HepG2 (cell line): Measurements from ENCODE around the gene IFT88. TPM values are rescaled to one million over a fixed set of nuclear protein-coding genes. Genes with fewer than 3 reads are reported as not detected.
A peak's percentile ranks its signal among the peaks of the same experiment; 100 is the strongest.

ENCODE experiments used
- ARNTL ChIP-seq: sonication (generic); formaldehyde crosslinking; IDR thresholded peaks from 2 replicates; pipeline ENCODE4 v1.4.0; 2020; ENCODE audit warnings: mild to moderate bottlenecking, missing genetic modification reagents
- CENPT ChIP-seq: sonication (generic); formaldehyde crosslinking; IDR thresholded peaks from 2 replicates; pipeline ENCODE4 v1.8.0; 2022; ENCODE audit warnings: low read depth, mild to moderate bottlenecking, moderate library complexity, missing genetic modification reagents
- ELF1 ChIP-seq: sonication (generic); formaldehyde crosslinking; IDR thresholded peaks from 2 replicates; pipeline ENCODE4 v1.4.0; 2020; ENCODE audit warnings: missing genetic modification reagents
- FOXJ3 ChIP-seq: sonication (generic); formaldehyde crosslinking; IDR thresholded peaks from 2 replicates; pipeline ENCODE4 v1.4.0; 2020; ENCODE audit warnings: missing genetic modification reagents, mild to moderate bottlenecking, borderline replicate concordance
- FOXK1 ChIP-seq: sonication (generic); formaldehyde crosslinking; IDR thresholded peaks from 2 replicates; pipeline ENCODE4 v1.4.0; 2020; ENCODE audit warnings: low read depth, missing genetic modification reagents, borderline replicate concordance
- HNF4G ChIP-seq, 2 experiments: sonication (generic) in 1 of 2; formaldehyde crosslinking in 1 of 2; IDR thresholded peaks; 2 replicates each; pipeline versions ENCODE4 v1.4.0 to v1.6.1; 2011 to 2020; ENCODE audit warnings: borderline replicate concordance in 2 of 2, low read depth in 2 of 2, mild to moderate bottlenecking in 2 of 2, low read length in 1 of 2, missing genetic modification reagents in 1 of 2, moderate library complexity in 1 of 2
- HOXA5 ChIP-seq: sonication (generic); formaldehyde crosslinking; IDR thresholded peaks from 2 replicates; pipeline ENCODE4 v1.4.0; 2020; ENCODE audit warnings: missing genetic modification reagents
- NFYB ChIP-seq: sonication (generic); formaldehyde crosslinking; IDR thresholded peaks from 2 replicates; pipeline ENCODE4 v1.4.0; 2020; ENCODE audit warnings: missing genetic modification reagents
- NONO ChIP-seq, 2 experiments: fragments of 450-650 bp in 1 of 2; sonication (generic) in 1 of 2; formaldehyde crosslinking in 1 of 2; IDR thresholded peaks in 1 of 2; conservative IDR thresholded peaks in 1 of 2; 2 replicates each; pipeline versions ENCODE4 v1.6.1 to v1.8.0; 2017 to 2022; ENCODE audit warnings: mild to moderate bottlenecking in 1 of 2, missing genetic modification reagents in 1 of 2, moderate library complexity in 1 of 2
- NR1H2 ChIP-seq: sonication (generic); formaldehyde crosslinking; IDR thresholded peaks from 2 replicates; pipeline ENCODE4 v1.8.1; 2022; ENCODE audit warnings: low read depth, missing genetic modification reagents, borderline replicate concordance
- PITX1 ChIP-seq: sonication (generic); formaldehyde crosslinking; IDR thresholded peaks from 2 replicates; pipeline ENCODE4 v1.5.1; 2020; ENCODE audit warnings: mild to moderate bottlenecking, missing genetic modification reagents
- REXO4 ChIP-seq: sonication (generic); formaldehyde crosslinking; IDR thresholded peaks from 2 replicates; pipeline ENCODE4 v1.8.0; 2022; ENCODE audit warnings: missing genetic modification reagents, mild to moderate bottlenecking, borderline replicate concordance
- XBP1 ChIP-seq: sonication (generic); formaldehyde crosslinking; IDR thresholded peaks from 2 replicates; pipeline ENCODE4 v1.5.0; 2020; ENCODE audit warnings: missing genetic modification reagents
- ZNF746 ChIP-seq: sonication (generic); formaldehyde crosslinking; IDR thresholded peaks from 2 replicates; pipeline ENCODE4 v1.8.0; 2022; ENCODE audit warnings: mild to moderate bottlenecking, missing genetic modification reagents
- ZNF747 ChIP-seq: sonication (generic); formaldehyde crosslinking; IDR thresholded peaks from 2 replicates; pipeline ENCODE4 v1.8.1; 2023; ENCODE audit warnings: missing genetic modification reagents, mild to moderate bottlenecking, borderline replicate concordance
- ZSCAN12 ChIP-seq: sonication (generic); formaldehyde crosslinking; IDR thresholded peaks from 2 replicates; pipeline ENCODE4 v1.9.0; 2021; ENCODE audit warnings: mild to moderate bottlenecking, missing genetic modification reagents
- polyA plus RNA-seq, 8 experiments: library from polyadenylated mRNA; depleted of rRNA in 3 of 8; stranded (reverse) in 7 of 8; unstranded in 1 of 8; fragments of >200 nt; fragmentation: Illumina TruSeq in 4 of 8; extraction: Trizol in 4 of 8; gene quantifications; 2 replicates each; pipeline versions ENCODE4 v1.2.1 to v1.2.3, GENCODE V29; 2011 to 2016; ENCODE audit warnings: low read depth in 4 of 8, missing spikeins in 1 of 8, mixed read lengths in 1 of 8; ENCODE audit not compliant: insufficient read depth in 1 of 8
- total RNA-seq, 5 experiments: library from RNA; depleted of rRNA; stranded (reverse); fragments of >200 nt; fragmentation: Illumina TruSeq; extraction: Trizol; gene quantifications; 2 replicates each; pipeline ENCODE4 v1.2.3, GENCODE V29; 2016; ENCODE audit warnings: low read depth in 1 of 5
- TF ChIP-seq, protein P1 (sequence below): sonication (generic); formaldehyde crosslinking; IDR thresholded peaks from 2 replicates; pipeline ENCODE4 v1.4.0; 2020; ENCODE audit warnings: mild to moderate bottlenecking, low read depth, missing genetic modification reagents
- TF ChIP-seq, protein P2 (sequence below): sonication (generic); formaldehyde crosslinking; conservative IDR thresholded peaks from 2 replicates; pipeline ENCODE4 v1.8.0; 2022; ENCODE audit warnings: mild to moderate bottlenecking, moderate library complexity, missing genetic modification reagents
- TF ChIP-seq, protein P3 (sequence below): sonication (generic); formaldehyde crosslinking; IDR thresholded peaks from 2 replicates; pipeline ENCODE4 v1.4.0; 2020; ENCODE audit warnings: mild to moderate bottlenecking, missing genetic modification reagents
- TF ChIP-seq, protein P4 (sequence below): sonication (generic); formaldehyde crosslinking; IDR thresholded peaks from 2 replicates; pipeline ENCODE4 v1.4.0; 2020; ENCODE audit warnings: missing genetic modification reagents

Gene IFT88
- total and polyA plus RNA-seq, 2 of the 13 experiments (the other 11 are each of a cell fraction or from before 2014, with no cell fraction given) = 8.4 to 19.9 TPM

DNA sequence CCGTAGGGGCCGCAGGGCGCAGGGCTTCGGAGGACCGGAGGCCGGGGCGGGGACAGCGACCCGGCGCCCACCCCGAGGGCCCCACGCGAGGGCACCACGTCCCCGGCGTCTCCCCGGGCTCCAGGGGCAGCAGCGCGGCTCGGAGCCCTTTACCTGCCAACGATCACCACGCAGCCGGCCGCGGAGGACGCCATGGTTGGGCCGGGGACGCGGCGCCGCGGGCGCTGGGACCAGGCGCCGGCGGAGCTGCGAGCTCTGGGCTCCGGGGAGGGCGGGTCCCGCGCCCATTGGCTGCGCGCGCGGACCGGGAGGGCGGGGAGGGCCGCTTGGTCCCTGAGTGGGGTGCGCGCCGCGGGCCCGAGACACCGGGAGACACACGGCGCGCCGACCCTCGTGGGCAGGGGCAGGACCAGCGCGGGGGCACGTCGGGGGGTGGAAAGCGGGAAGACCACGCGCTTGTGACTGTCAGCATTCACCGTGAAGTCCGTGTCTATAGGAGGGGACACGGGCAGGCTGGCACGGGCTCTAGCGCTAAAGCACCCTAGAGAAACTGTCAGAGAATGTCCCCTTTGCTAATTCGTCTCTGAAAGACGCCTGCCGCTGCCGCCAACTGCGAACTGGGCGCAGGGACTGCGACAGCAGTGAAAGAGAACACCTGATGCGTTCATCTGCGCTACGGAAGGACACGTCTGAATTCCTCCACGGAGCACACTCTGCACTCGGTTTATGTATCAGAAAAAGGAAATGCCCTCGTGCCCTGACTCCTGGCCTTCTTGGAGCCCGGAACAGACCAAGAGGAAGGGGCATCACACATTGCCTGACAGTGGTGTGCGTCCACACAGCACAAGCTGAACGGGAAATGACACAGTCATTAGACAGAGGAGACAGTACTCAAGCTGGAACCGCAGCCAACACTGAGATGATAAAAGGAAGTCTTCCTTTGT, 41.1 kb upstream of the IFT88 start, which contains the start of gene CRYL1 (continued):
- 0 out of 2 replicates have a peak, but pooled peaks have one; percentile 35 for TF ChIP-seq XBP1 (CRISPR knock-in tag)
- TF ChIP-seq, protein P1, sequence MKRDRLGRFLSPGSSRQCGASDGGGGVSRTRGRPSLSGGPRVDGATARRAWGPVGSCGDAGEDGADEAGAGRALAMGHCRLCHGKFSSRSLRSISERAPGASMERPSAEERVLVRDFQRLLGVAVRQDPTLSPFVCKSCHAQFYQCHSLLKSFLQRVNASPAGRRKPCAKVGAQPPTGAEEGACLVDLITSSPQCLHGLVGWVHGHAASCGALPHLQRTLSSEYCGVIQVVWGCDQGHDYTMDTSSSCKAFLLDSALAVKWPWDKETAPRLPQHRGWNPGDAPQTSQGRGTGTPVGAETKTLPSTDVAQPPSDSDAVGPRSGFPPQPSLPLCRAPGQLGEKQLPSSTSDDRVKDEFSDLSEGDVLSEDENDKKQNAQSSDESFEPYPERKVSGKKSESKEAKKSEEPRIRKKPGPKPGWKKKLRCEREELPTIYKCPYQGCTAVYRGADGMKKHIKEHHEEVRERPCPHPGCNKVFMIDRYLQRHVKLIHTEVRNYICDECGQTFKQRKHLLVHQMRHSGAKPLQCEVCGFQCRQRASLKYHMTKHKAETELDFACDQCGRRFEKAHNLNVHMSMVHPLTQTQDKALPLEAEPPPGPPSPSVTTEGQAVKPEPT (CRISPR knock-in tag) = no peak
- TF ChIP-seq ARNTL = no peak; the same call in 1 of the 2 replicates
- TF ChIP-seq NR1H2 (CRISPR knock-in tag) = no peak
- TF ChIP-seq FOXJ3 (CRISPR knock-in tag) = peak; percentile 51; the same call in 1 of the 2 replicates
- TF ChIP-seq PITX1 (CRISPR knock-in tag) = no peak
- peak; percentile 25; the same call in 1 of the 2 replicates for TF ChIP-seq NFYB
- no peak for TF ChIP-seq REXO4 (CRISPR knock-in tag)
- TF ChIP-seq ZSCAN12 (CRISPR knock-in tag) = no peak
- peak; percentile 41; the same call in 1 of the 2 replicates for TF ChIP-seq ELF1 (CRISPR knock-in tag)
- TF ChIP-seq, protein P2, sequence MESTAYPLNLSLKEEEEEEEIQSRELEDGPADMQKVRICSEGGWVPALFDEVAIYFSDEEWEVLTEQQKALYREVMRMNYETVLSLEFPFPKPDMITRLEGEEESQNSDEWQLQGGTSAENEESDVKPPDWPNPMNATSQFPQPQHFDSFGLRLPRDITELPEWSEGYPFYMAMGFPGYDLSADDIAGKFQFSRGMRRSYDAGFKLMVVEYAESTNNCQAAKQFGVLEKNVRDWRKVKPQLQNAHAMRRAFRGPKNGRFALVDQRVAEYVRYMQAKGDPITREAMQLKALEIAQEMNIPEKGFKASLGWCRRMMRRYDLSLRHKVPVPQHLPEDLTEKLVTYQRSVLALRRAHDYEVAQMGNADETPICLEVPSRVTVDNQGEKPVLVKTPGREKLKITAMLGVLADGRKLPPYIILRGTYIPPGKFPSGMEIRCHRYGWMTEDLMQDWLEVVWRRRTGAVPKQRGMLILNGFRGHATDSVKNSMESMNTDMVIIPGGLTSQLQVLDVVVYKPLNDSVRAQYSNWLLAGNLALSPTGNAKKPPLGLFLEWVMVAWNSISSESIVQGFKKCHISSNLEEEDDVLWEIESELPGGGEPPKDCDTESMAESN (CRISPR knock-in tag) = peak; percentile 55; the same call in 1 of the 2 replicates
- TF ChIP-seq FOXK1 (CRISPR knock-in tag) = peak; percentile 31; the same call in 1 of the 2 replicates
- 0 out of 2 replicates have a peak, but pooled peaks have one; percentile 52 for TF ChIP-seq ZNF746 (CRISPR knock-in tag)
- TF ChIP-seq ZNF747 = no peak
- TF ChIP-seq, protein P3, sequence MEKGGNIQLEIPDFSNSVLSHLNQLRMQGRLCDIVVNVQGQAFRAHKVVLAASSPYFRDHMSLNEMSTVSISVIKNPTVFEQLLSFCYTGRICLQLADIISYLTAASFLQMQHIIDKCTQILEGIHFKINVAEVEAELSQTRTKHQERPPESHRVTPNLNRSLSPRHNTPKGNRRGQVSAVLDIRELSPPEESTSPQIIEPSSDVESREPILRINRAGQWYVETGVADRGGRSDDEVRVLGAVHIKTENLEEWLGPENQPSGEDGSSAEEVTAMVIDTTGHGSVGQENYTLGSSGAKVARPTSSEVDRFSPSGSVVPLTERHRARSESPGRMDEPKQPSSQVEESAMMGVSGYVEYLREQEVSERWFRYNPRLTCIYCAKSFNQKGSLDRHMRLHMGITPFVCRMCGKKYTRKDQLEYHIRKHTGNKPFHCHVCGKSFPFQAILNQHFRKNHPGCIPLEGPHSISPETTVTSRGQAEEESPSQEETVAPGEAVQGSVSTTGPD (CRISPR knock-in tag) = no peak
- TF ChIP-seq CENPT (CRISPR knock-in tag) = peak; percentile 33; the same call in 1 of the 2 replicates
- TF ChIP-seq NONO (IDR thresholded peaks at IDR 0.05) = no peak
- 0 out of 2 replicates have a peak, but pooled peaks have one; percentile 13 for TF ChIP-seq NONO (CRISPR knock-in tag; conservative IDR thresholded peaks at IDR 0.05)
- TF ChIP-seq HOXA5 (CRISPR knock-in tag) = peak; percentile 53; the same call in 1 of the 2 replicates
- TF ChIP-seq, protein P4, sequence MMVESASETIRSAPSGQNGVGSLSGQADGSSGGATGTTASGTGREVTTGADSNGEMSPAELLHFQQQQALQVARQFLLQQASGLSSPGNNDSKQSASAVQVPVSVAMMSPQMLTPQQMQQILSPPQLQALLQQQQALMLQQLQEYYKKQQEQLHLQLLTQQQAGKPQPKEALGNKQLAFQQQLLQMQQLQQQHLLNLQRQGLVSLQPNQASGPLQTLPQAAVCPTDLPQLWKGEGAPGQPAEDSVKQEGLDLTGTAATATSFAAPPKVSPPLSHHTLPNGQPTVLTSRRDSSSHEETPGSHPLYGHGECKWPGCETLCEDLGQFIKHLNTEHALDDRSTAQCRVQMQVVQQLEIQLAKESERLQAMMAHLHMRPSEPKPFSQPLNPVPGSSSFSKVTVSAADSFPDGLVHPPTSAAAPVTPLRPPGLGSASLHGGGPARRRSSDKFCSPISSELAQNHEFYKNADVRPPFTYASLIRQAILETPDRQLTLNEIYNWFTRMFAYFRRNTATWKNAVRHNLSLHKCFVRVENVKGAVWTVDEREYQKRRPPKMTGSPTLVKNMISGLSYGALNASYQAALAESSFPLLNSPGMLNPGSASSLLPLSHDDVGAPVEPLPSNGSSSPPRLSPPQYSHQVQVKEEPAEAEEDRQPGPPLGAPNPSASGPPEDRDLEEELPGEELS (CRISPR knock-in tag) = peak; percentile 43; the same call in 1 of the 2 replicates
- TF ChIP-seq HNF4G (IDR thresholded peaks at IDR 0.05; ENCODE audit: borderline replicate concordance, low read depth, low read length) = no peak
- peak; percentile 26; the same call in 1 of the 2 replicates for TF ChIP-seq HNF4G (CRISPR knock-in tag; IDR thresholded peaks at IDR 0.05; ENCODE audit: borderline replicate concordance, low read depth)
